Endothelial cell of hepatic sinusoid (primary cell): ENCODE measurements around the gene HOXB6.

Experiments
- in situ Hi-C: cut with HindIII; loops from 2 replicates; pipeline ENCODE4 v1.10.0; 2017; ENCODE audit warnings: low sequenced_read_pairs

HOXB6 gene

GRCh38 chr17:48624118-48624517, 19.3 kb upstream of the HOXB6 start:
- in situ Hi-C loops, result loop anchor here (5.0 kb wide), 1 partner anchor 93 kb away; no protein-coding TSS in a partner anchor

DNA sequence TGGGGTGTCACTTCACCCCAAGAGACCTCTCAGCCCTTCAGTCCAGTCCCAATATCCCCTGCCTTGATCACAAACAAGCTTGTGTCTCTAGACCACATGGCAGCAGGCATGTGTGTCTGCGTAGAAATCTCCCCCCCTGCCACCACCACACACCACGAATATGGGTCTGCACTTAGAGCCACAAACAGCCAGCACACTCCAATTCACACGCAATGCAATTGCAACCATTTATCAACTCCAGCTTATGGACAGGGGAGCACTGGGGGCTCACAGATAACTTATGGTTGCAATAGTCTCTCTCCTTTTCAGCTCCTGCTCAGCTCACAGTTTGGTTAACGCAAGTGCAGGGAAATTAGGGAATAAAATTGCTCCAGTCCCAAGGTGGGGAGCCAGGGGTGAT, 18.8 kb upstream of the HOXB6 start:
- in situ Hi-C loops, result loop anchor here (5.0 kb wide), 1 partner anchor 94 kb away; no protein-coding TSS in a partner anchor

GRCh38 chr17:48622857-48623256, 18.1 kb upstream of the HOXB6 start:
- in situ Hi-C loops, result loop anchor here (5.0 kb wide), 1 partner anchor 94 kb away; no protein-coding TSS in a partner anchor

DNA sequence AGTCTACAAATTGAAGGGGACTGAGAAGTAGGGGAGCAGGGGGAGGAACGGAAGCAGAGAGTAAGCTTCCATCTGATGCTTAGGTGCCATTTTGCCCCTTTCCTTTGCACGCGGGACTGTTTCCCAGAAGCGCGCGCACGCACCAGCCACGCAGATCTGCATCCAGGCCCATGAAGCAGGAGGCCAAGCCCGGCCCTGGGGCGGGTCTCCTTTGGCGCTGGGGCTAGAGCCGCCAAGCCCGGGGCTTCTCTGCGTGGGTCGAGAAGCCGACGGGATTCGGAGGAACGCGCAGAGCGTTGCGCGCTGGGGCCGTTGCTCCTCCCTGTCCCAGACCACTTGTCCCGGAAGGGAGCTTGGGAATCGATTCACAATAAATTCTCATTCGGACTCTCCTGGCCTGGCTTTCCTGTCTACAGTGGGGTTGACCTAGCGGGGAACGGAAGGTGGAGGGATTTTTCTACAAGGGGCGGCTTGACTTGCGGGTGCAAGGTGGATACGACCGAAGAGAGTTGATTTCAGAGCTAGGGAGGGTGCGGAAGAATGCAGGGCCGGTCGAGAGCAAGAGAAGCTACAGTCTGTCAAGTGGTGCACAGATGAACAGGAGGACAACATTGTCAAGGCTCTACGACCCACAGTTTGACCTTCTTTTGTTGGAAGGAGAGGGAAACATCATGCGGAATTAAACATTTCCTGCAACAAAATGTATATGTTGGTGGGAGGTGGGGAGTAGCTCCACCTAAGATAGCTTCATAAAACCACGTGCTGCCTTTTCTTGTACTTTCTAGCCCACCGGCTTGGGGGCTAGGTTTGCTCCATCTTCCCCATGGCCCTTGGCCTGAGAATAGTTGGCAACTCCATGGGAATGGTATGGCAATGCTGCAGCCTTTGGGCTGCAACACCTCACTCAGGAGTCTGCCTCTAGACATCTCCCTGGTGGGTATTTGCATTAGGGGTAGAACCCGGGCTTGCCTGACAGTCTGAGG, 16.9 kb upstream of the HOXB6 start:
- in situ Hi-C loops, result loop anchor here (5.0 kb wide), 1 partner anchor 96 kb away; no protein-coding TSS in a partner anchor

- in situ Hi-C loops, result loop anchor here (5.0 kb wide), 1 partner anchor 97 kb away; no protein-coding TSS in a partner anchor
Observed at GRCh38 chr17:48620461-48621139, 15.8 kb upstream of the HOXB6 start.

GRCh38 chr17:48619826-48620449, 15.2 kb upstream of the HOXB6 start:
- in situ Hi-C loops, result loop anchor here (5.0 kb wide), 1 partner anchor 97 kb away; no protein-coding TSS in a partner anchor

DNA sequence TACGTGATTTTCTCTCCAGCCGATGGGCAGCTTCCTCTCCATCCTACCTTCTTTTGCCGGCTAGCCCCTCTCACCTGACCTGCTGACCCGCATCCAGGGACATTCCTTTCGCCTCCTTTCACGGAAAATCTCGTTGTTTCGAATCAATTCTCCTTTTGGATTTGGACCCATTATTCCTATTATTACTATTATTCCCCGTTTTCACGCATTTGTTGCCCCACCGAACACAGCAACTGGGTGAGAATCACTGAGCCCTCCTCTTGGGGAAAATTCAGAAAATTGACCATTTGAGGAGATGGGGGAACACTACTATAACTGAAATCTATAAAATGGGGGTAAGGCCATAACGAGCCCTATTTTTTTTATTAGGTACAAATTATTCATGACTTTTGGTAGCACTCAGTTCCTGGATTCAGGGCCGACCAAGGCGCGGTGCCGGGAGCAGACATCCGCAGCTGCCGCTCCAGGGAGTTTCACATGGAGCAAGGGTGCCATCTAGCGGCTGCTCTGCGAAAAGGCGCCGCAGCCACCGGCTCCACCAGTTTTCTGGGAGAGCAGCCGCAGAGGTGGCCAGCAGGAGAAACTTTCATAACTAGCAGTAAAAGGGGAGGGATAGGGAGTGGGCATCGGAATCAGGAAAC, 13.6 kb upstream of the HOXB6 start:
- in situ Hi-C loops, result no loop called here

DNA sequence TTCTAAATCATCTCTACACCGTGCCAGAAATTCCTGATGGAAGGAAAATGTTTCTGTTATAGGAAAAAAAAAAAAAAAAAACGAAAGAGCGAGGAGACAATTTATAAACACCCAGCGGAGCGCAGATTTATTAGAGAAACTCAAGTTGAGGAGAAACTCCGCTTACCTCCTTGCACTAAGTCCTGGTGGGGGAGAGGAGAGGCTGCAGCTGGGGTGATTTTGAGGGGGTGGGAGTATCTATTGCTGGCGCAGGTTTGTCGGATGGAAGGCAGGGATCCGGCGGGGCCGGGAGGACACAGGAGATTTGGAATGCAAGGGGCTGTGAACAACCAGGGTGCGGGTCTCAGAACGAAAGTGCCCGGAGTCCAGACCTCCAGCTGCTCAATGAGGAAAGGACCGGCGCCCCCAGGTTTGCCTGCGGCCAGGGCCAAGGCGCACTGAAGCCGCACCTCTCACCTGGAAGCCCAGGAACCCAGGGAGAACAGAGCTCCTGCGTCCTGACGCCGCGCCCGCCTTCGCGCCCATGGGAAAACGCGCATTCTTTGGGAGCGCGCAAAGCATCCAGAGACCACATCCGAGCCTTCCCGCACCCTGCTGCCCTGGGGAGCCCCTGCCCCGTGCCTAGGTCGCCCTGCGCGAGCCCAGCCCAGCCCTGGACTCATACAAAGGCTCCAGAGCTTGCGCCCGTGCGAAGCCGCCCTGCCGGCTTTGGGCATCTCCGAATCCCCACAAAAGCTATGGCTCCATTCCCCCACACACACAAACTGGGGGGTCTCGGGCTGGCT, 12.9 kb upstream of the HOXB6 start:
- in situ Hi-C loops, result no loop called here

GRCh38 chr17:48616717-48617470, 12.1 kb upstream of the HOXB6 start:
- in situ Hi-C loops, result no loop called here

DNA sequence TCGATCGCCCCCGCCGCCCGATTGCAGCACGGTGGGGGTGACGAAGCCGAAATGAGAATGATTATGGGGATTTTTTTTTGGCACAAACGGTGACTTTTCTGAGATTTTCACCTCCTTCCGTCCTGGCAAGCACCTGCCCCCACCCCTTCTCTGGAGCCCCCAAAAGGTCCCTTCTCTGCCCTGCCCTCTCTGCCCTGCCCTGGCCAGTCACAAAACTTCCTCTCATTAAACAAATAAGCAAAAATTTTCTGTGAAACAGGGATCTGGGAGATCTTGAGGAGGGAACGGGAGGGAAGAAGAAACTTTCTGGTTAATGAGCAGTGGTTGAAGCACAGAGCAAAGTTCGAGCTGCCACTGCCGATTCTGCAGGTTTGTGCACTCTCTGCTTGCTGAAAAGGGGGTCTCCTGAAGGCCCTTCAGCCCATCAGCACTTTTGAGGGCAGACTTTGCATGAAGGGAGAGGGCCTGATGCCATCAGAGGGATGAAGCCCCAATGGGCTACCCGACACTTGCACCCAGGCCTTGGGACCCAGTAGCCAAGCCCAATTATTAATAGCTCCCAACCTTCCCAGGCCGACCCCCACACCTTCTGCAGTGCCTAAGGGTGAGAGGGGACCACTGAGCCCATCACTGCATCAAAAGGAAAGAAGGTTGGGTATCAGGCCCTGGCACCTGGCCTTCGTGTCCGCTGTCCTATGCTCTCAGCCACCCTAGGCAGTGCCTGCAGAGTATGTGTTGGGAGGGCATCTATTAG, 11.4 kb upstream of the HOXB6 start:
- in situ Hi-C loops, result no loop called here

DNA sequence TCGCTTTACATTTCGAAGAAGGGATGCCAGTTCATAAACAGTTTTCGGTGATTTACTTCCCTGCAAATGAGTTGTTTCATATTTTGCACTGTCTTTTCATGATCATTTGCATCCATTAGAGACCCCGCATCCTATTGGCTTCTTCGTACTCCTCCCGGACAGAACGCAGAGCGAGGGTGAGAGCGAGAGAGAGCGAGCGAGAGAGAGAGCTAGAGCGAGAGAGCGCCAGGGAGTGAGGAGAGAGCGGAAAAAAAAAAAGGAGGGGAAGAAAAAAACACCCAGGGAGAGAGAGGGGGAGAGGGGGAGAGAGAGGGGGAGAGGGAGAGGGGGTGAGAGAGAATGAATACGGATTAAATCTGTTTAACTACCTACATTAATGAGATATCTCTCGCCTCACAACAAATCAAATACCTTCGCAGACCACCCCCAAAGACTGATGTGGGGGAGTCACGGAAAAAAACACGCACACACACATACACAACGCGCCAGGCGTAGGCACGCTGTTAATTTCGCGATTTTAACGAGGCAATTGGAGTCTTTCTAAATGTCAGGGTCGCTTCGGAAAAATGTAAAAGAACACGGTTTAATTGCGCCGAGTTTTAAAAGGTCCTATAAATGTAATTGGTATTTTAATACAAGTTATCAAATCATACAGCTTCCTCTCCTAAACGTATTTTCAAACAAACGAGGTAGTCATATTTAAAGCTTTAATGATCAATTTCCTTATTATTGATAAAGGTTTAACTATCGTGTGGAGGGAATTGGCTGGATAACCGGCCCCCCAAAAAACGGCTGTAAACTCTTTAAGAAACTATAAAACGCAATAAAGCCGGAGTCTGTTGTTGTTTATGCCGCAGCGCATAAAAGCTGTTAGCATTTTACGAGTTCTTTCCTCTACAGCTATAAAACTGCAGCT, 10.5 kb upstream of the HOXB6 start, which contains the start of gene HOXB8:
TSS of gene HOXB8 (minus strand) at position 246 of the 916 bp plus-strand sequence. CDS start 588 bp downstream, outside the sequence.
- in situ Hi-C loops, result no loop called here

DNA sequence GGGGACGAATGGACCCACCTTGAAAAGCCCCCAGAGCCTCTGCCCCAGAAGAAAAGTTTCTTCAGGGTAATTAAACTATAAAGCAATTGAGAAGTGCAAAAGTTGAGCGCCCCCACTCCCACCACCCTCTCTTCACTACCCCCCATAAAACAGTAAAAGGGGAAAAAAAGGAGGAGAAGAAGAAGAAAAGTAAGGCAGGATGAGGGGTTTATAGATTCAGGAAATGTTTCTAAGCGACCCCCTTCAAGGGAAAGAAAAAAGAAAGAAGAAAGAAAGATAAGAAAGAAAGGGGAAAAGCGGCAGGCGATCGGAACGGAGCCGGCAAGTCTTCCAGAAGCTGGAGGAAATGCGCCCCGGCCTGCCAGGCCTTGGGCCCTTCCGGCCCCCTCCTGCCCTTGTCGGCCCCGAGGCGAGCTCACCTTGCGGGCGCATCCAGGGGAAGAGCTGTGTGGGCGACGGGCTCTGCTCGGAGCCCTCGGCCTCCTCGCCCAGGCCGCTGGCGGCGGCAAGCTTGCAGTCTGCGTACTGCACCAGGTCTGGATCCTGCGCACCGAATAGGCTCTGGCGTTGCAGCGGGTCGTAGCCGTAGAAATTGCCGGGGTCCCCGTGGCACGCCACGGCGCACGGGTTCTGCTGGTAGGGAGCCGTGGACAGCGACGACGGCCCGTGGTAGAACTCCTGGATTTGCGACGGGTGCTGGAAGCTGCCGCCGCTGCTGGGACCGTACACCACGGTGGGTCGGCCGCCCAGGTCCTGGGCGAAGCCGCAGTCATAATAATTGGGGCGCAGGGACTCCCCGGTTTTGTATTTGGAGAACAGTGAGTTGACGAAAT, 9.3 kb upstream of the HOXB6 start:
- in situ Hi-C loops, result no loop called here

DNA sequence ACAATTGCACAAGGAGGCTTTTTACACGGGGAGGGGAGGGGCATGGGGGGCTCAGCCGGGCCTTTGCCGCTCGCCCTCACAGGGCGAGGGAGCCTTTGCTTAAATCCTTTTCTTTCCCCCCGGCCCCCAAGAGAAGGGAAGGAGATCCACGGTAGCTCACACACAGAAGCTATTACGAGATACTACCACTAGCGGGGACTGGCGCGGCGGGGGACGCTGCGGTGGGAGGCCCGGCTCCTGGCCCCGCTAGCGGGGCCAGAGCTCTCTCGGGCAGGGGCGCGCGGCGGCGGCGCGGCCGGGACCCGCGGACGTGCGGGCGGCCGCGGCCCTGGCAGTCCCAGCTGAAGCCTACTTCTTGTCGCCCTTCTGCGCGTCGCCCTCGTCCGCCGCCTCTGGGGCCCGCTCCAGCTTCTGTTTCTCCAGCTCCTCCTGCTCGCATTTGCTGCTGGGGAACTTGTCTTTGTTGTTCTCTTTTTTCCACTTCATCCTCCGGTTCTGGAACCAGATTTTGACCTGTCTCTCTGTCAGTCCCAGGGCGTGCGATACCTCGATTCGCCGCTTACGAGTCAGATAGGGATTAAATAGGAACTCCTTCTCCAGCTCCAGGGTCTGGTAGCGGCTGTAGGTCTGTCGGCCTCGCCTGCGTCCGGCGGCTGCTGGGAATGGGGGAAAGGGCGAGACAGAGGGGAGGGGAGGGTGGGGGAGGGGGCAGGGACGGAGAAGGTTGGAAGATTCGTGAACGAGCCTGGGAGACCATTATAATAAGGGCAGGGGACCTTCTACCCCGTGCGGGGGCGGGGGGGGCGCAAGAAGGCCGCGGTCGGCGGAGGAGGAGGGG, 8.3 kb upstream of the HOXB6 start:
- in situ Hi-C loops, result no loop called here

DNA sequence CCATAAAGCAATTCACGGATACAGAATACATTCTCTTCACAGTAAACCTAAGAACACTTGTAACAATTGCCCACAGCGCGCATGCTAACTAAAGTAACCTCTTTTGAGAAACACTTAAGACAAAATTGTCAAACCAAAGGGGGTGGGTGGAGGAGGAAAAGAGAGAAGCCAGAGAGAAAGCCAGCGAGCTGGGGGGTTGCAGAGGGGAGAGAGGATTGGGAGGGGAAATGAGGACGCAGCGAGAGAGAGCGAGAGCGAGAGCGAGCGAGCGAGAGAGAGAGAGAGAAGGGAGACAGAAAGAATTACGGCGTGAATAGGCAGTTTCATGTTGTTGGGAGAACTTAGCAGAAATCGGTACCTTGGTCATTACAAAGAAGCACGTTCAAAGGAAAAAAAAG, 7.7 kb upstream of the HOXB6 start:
- in situ Hi-C loops, result no loop called here

- in situ Hi-C loops, result no loop called here
Observed at GRCh38 chr17:48611681-48612455, 7.1 kb upstream of the HOXB6 start.
